ENCODE data around the gene CPPED1. TPM values are rescaled to one million over a fixed set of nuclear protein-coding genes. Genes with fewer than 3 reads are reported as not detected.
"Not testable (repeated sequence)": the region's sequence is repeated elsewhere in the genome, so short reads cannot be mapped to it uniquely, and the experiment has no call there.

CPPED1 gene
- total RNA-seq, 2 donors from 2014 or later, result 8.4 to 14.7 TPM

GRCh38 chr16:12826559-12826958 lies 22.9 kb upstream of the CPPED1 start:
- Mint-ChIP-seq H3K9me3 (no peaks in the 10 kb centered on the region), H3K27ac (no peak overlapping the region), H3K4me1 (no peaks in the 10 kb centered on the region), H3K4me3 (no peak overlapping the region), H3K27me3 (ENCODE audit: insufficient read depth) (no peaks in the 10 kb centered on the region), H3K36me3 (ENCODE audit: low read depth) (no peaks in the 10 kb centered on the region)
- Histone ChIP-seq H3K36me3 (ENCODE audit: control insufficient read depth, insufficient read depth, low read length) (no peaks in the 10 kb centered on the region), H3K27ac (ENCODE audit: low read depth, low read length) (no peak overlapping the region), H3K27me3 (ENCODE audit: control insufficient read depth, insufficient read depth, low read length, poor library complexity, severe bottlenecking) (no peaks in the 10 kb centered on the region), H3K4me3 (ENCODE audit: low read length) (no peak overlapping the region), H3K4me1 (ENCODE audit: control insufficient read depth, insufficient read depth, low read length) (no peaks in the 10 kb centered on the region), H3K9ac (ENCODE audit: extremely low read depth, low read length, poor library complexity, severe bottlenecking) (no peak overlapping the region), H3K9me3 (ENCODE audit: control insufficient read depth, low read length) (no peaks in the 10 kb centered on the region)
- 79 to 94% methylated on average over 2 to 3 of the region's 3 CpGs for WGBS, 2 experiments (ENCODE audit: insufficient coverage in 1 of 2, insufficient read length in 1 of 2)
- TF ChIP-seq, protein P1, sequence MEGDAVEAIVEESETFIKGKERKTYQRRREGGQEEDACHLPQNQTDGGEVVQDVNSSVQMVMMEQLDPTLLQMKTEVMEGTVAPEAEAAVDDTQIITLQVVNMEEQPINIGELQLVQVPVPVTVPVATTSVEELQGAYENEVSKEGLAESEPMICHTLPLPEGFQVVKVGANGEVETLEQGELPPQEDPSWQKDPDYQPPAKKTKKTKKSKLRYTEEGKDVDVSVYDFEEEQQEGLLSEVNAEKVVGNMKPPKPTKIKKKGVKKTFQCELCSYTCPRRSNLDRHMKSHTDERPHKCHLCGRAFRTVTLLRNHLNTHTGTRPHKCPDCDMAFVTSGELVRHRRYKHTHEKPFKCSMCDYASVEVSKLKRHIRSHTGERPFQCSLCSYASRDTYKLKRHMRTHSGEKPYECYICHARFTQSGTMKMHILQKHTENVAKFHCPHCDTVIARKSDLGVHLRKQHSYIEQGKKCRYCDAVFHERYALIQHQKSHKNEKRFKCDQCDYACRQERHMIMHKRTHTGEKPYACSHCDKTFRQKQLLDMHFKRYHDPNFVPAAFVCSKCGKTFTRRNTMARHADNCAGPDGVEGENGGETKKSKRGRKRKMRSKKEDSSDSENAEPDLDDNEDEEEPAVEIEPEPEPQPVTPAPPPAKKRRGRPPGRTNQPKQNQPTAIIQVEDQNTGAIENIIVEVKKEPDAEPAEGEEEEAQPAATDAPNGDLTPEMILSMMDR (conservative IDR thresholded peaks at IDR 0.05), result no peak
- no peak for DNase-seq

- H3K4me3 Mint-ChIP-seq, result no peak overlapping the region
- WGBS, 2 experiments (ENCODE audit: insufficient coverage in 1 of 2, insufficient read length in 1 of 2), result 60 to 67% methylated on average over 6 to 16 of the region's 18 CpGs
- H3K9me3 Mint-ChIP-seq, result no peaks in the 10 kb centered on the region
- no peak overlapping the region for H3K9ac ChIP-seq (ENCODE audit: extremely low read depth, low read length, poor library complexity, severe bottlenecking)
- no peaks in the 10 kb centered on the region for H3K27me3 ChIP-seq (ENCODE audit: control insufficient read depth, insufficient read depth, low read length, poor library complexity, severe bottlenecking)
- no peaks in the 10 kb centered on the region for H3K27me3 Mint-ChIP-seq (ENCODE audit: insufficient read depth)
- TF ChIP-seq, protein P1 (conservative IDR thresholded peaks at IDR 0.05), result peak; percentile 94
- H3K36me3 ChIP-seq (ENCODE audit: control insufficient read depth, insufficient read depth, low read length), result no peaks in the 10 kb centered on the region
- H3K4me1 Mint-ChIP-seq, result peaks cover 5% of the 10 kb centered on the region
- H3K9me3 ChIP-seq (ENCODE audit: control insufficient read depth, low read length), result no peaks in the 10 kb centered on the region
- no peak overlapping the region for H3K27ac ChIP-seq (ENCODE audit: low read depth, low read length)
- no peaks in the 10 kb centered on the region for H3K36me3 Mint-ChIP-seq (ENCODE audit: low read depth)
- no peaks in the 10 kb centered on the region for H3K4me1 ChIP-seq (ENCODE audit: control insufficient read depth, insufficient read depth, low read length)
- no peak overlapping the region for H3K4me3 ChIP-seq (ENCODE audit: low read length)
- peak; percentile 92 for DNase-seq
- no peak overlapping the region for H3K27ac Mint-ChIP-seq
Observed at GRCh38 chr16:12819126-12820117, 15.7 kb upstream of the CPPED1 start.

DNA sequence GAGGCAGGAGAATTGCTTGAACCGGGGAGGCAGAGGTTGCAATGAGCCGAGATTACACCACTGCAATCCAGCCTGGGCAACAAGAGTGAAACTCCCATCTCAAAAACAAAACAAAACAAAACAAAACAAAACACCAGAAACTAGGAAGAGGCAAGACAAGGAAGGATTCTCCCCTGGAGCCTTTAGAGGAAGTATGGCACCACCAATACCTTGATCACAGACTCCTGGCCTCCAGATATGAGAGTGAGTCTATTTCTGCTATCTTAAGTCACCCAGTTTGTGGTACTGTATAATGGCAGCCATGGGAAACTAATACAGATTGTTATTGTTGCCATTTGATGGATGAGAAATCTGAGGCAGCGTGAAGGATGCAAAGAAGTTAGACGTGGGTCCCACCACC lies 14.6 kb upstream of the CPPED1 start:
- 89 to 94% methylated on average over 2 to 4 of the region's 4 CpGs for WGBS, 2 experiments (ENCODE audit: insufficient coverage in 1 of 2, insufficient read length in 1 of 2)
- Histone ChIP-seq H3K4me1 (ENCODE audit: control insufficient read depth, insufficient read depth, low read length) (no peaks in the 10 kb centered on the region), H3K36me3 (ENCODE audit: control insufficient read depth, insufficient read depth, low read length) (no peaks in the 10 kb centered on the region), H3K27me3 (ENCODE audit: control insufficient read depth, insufficient read depth, low read length, poor library complexity, severe bottlenecking) (no peaks in the 10 kb centered on the region), H3K27ac (ENCODE audit: low read depth, low read length) (no peak overlapping the region), H3K9ac (ENCODE audit: extremely low read depth, low read length, poor library complexity, severe bottlenecking) (no peak overlapping the region), H3K4me3 (ENCODE audit: low read length) (no peak overlapping the region), H3K9me3 (ENCODE audit: control insufficient read depth, low read length) (no peaks in the 10 kb centered on the region)
- no peaks in the 10 kb centered on the region for H3K27me3 Mint-ChIP-seq (ENCODE audit: insufficient read depth)
- H3K4me3 Mint-ChIP-seq, result no peak overlapping the region
- no peaks in the 10 kb centered on the region for H3K36me3 Mint-ChIP-seq (ENCODE audit: low read depth)
- no peak for DNase-seq
- no peaks in the 10 kb centered on the region for H3K9me3 Mint-ChIP-seq
- peaks cover 5% of the 10 kb centered on the region for H3K4me1 Mint-ChIP-seq
- H3K27ac Mint-ChIP-seq, result no peak overlapping the region
- TF ChIP-seq, protein P1 (conservative IDR thresholded peaks at IDR 0.05), result no peak

DNA sequence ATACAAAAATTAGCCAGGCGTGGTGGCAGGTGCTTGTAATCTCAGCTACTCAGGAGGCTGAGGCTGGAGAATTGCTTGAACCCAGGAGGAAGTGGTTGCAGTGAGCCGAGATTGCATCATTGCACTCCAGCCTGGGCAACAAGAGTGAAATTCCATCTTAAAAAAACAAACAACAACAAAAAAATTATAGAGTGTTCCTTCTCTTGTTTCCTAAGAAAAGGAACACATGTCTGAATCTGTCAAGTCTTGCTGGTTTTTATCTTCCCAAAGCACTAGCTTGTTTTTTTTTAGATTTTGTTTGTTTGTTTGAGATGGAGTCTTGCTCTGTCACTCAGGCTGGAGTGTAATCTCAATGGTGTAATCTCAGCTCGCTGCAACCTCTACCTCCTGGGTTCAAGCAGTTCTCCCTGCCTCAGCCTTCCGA lies 13.1 kb upstream of the CPPED1 start:
- H3K4me1 ChIP-seq (ENCODE audit: control insufficient read depth, insufficient read depth, low read length); H3K36me3 ChIP-seq (ENCODE audit: control insufficient read depth, insufficient read depth, low read length); H3K4me3 Mint-ChIP-seq; H3K4me1 Mint-ChIP-seq; H3K36me3 Mint-ChIP-seq (ENCODE audit: low read depth); DNase-seq; H3K27ac Mint-ChIP-seq; H3K9me3 ChIP-seq (ENCODE audit: control insufficient read depth, low read length); H3K9me3 Mint-ChIP-seq; H3K27me3 ChIP-seq (ENCODE audit: control insufficient read depth, insufficient read depth, low read length, poor library complexity, severe bottlenecking); H3K9ac ChIP-seq (ENCODE audit: extremely low read depth, low read length, poor library complexity, severe bottlenecking); H3K4me3 ChIP-seq (ENCODE audit: low read length); H3K27me3 Mint-ChIP-seq (ENCODE audit: insufficient read depth); H3K27ac ChIP-seq (ENCODE audit: low read depth, low read length): not testable (repeated sequence)
- WGBS, 2 experiments (ENCODE audit: insufficient coverage in 1 of 2, insufficient read length in 1 of 2), result 74 to 93% methylated on average over 2 to 4 of the region's 4 CpGs

Data from endodermal cell (in vitro differentiated cells).